Stomach (tissue), 9 donors: ENCODE data around the gene TBX5. TPM values are rescaled to one million over a fixed set of nuclear protein-coding genes. Genes with fewer than 3 reads are reported as not detected.

ENCODE experiments used
- DNase-seq, 2 donors: peaks; one replicate each; pipeline versions ENCODE4 v3.0.0 to v3.0.0-alpha.2; 2013 to 2019
- H3K27ac ChIP-seq, 5 donors: fragments of 200-600 bp in 4 of 5; sonication (generic) in 4 of 5; one replicate each; pipeline ENCODE4 v1.5.1; 2013 to 2019; ENCODE audit warnings: mild to moderate bottlenecking in 1 of 5, moderate library complexity in 1 of 5
- H3K27me3 ChIP-seq, 3 donors: fragments of 200-600 bp; sonication (generic); one replicate each; pipeline ENCODE4 v1.5.1; 2017 to 2019; ENCODE audit warnings: mixed run types in 1 of 3
- H3K36me3 ChIP-seq, 4 donors: fragments of 200-600 bp; sonication (generic); 1 replicate in 3 of 4; 2 replicates in 1 of 4; pipeline ENCODE4 v1.5.1; 2016 to 2019
- H3K4me1 ChIP-seq, 4 donors: fragments of 200-600 bp; sonication (generic); one replicate each; pipeline ENCODE4 v1.5.1; 2016 to 2019
- H3K4me3 ChIP-seq, 4 donors: fragments of 200-600 bp; sonication (generic) in 3 of 4; one replicate each; pipeline ENCODE4 v1.5.1; 2016 to 2019; ENCODE audit warnings: mild to moderate bottlenecking in 1 of 4
- H3K9me3 ChIP-seq, 4 donors: fragments of 200-600 bp; sonication (generic); one replicate each; pipeline ENCODE4 v1.5.1; 2016 to 2019
- CTCF ChIP-seq, 7 experiments: fragments of 450-650 bp in 4 of 7; fragments of 200-600 bp in 3 of 7; sonication (generic) in 3 of 7; IDR thresholded peaks; one replicate each; pipeline ENCODE4 v1.5.1; 2016 to 2019; ENCODE audit warnings: antibody characterized with exemption in 7 of 7, control low read depth in 2 of 7, mild to moderate bottlenecking in 1 of 7
- EP300 ChIP-seq: sonication (generic); formaldehyde crosslinking; IDR thresholded peaks from one replicate; pipeline ENCODE4 v1.6.1; 2017; ENCODE audit warnings: antibody characterized with exemption
- POLR2A ChIP-seq, 4 donors: fragments of 450-650 bp; IDR thresholded peaks; one replicate each; pipeline ENCODE4 v1.6.1; 2016; ENCODE audit warnings: antibody characterized with exemption in 4 of 4, control low read depth in 2 of 4, mild to moderate bottlenecking in 1 of 4, moderate library complexity in 1 of 4
- POLR2AphosphoS5 ChIP-seq, 3 donors: sonication (generic); formaldehyde crosslinking; IDR thresholded peaks; one replicate each; pipeline ENCODE4 v1.6.1; 2016; ENCODE audit warnings: antibody characterized with exemption in 3 of 3
- WGBS, 5 donors: extraction: QIAGEN DNeasy Blood & Tissue Kit in 3 of 5; methylation state at CpG; one replicate each; pipeline versions ENCODE4 v1.1.5 to v1.1.7; 2013 to 2018; 5-methylcytosine and 5-hydroxymethylcytosine counted together
- intact Hi-C: fragments of 100-400 bp; cut with DNase I; formaldehyde crosslinking; loops from one replicate; pipeline ENCODE4 v1.15.1; 2023; ENCODE audit warnings: low total_unique reads
- polyA plus RNA-seq, 3 donors: library from polyadenylated mRNA; stranded (reverse); fragments of 200-250 nt; gene quantifications; one replicate each; pipeline ENCODE4 v1.2.3, GENCODE V29; 2013
- total RNA-seq, 5 donors: library from RNA; depleted of rRNA; stranded (reverse); fragments of >200 nt; gene quantifications; one replicate each; pipeline versions ENCODE4 v1.1.0 to v1.2.3, GENCODE V29; 2014 to 2016
- donor health status: healthy with polysubstance abuse.
- donor health status: Bipolar disorder and iron deficiency.
- donor health status: healthy.

Gene TBX5
- total and polyA plus RNA-seq, 8 donors, result 0.35 TPM; not detected in 7

- Histone ChIP-seq H3K36me3 (no peaks in the 10 kb centered on the region), H3K4me1 (peaks cover 8 to 41% (median 21%) of the 10 kb centered on the region in 4 donors), H3K27ac (no peak overlapping the region), H3K9me3 (peaks cover 0 to 9% (median 0%) of the 10 kb centered on the region in 4 donors), H3K27me3 (peaks cover 40 to 100% (median 98%) of the 10 kb centered on the region in 3 donors), H3K4me3 (no peak overlapping the region)
- 3 to 7% (median 5%) methylated on average over 23 to 24 of the region's 24 CpGs for WGBS, 5 donors
- TF ChIP-seq POLR2AphosphoS5 (IDR thresholded peaks at IDR 0.05), result no peak
- DNase-seq, result no peak
- intact Hi-C loops, result no loop called here
These were observed 506 bp upstream of the TBX5 start for GRCh38 chr12:114406316-114406983.

- Histone ChIP-seq H3K36me3 (no peaks in the 10 kb centered on the region), H3K4me3 (peak overlapping the region in 1 of 4 donors; percentile 17), H3K27me3 (peaks cover 40 to 100% (median 98%) of the 10 kb centered on the region in 3 donors), H3K9me3 (peaks cover 0 to 9% (median 0%) of the 10 kb centered on the region in 4 donors), H3K4me1 (peaks cover 8 to 52% (median 25%) of the 10 kb centered on the region in 4 donors), H3K27ac (no peak overlapping the region)
- no peak for TF ChIP-seq POLR2AphosphoS5 (IDR thresholded peaks at IDR 0.05)
- intact Hi-C loops, result no loop called here
- DNase-seq, result no peak
- WGBS, 5 donors, result 3 to 6% (median 4%) methylated on average over 11 to 38 of the region's 38 CpGs
These were observed 922 bp downstream of the TBX5 start for GRCh38 chr12:114404926-114405518.

- Histone ChIP-seq H3K36me3 (no peaks in the 10 kb centered on the region), H3K27me3 (peaks cover 39 to 100% (median 98%) of the 10 kb centered on the region in 3 donors), H3K4me3 (no peak overlapping the region), H3K9me3 (peaks cover 0 to 9% (median 0%) of the 10 kb centered on the region in 4 donors), H3K27ac (no peak overlapping the region), H3K4me1 (peaks cover 6 to 45% (median 20%) of the 10 kb centered on the region in 4 donors)
- WGBS, 5 donors, result 8 to 16% (median 9%) methylated on average over 29 of the region's 29 CpGs
- no peak for DNase-seq
- intact Hi-C loops, result no loop called here
- TF ChIP-seq POLR2AphosphoS5 (IDR thresholded peaks at IDR 0.05), result no peak
- no peak for TF ChIP-seq POLR2A (IDR thresholded peaks at IDR 0.05)
- no peak for TF ChIP-seq CTCF (IDR thresholded peaks at IDR 0.05)
- no peak for TF ChIP-seq EP300
These were observed 1.6 kb downstream of the TBX5 start for GRCh38 chr12:114404083-114404925.

- Histone ChIP-seq H3K4me1 (peaks cover 0 to 38% (median 14%) of the 10 kb centered on the region in 4 donors), H3K9me3 (peaks cover 0 to 9% (median 0%) of the 10 kb centered on the region in 4 donors), H3K27me3 (peaks cover 43 to 100% (median 98%) of the 10 kb centered on the region in 3 donors), H3K4me3 (no peak overlapping the region), H3K36me3 (no peaks in the 10 kb centered on the region), H3K27ac (no peak overlapping the region)
- intact Hi-C loops, result no loop called here
- DNase-seq, result no peak
- 4 to 14% (median 8%) methylated on average over 24 of the region's 24 CpGs for WGBS, 5 donors
- TF ChIP-seq POLR2A (IDR thresholded peaks at IDR 0.05) (no peak), EP300 (no peak), POLR2AphosphoS5 (IDR thresholded peaks at IDR 0.05) (no peak), CTCF (IDR thresholded peaks at IDR 0.05) (no peak)
These were observed 2.3 kb downstream of the TBX5 start for GRCh38 chr12:114403690-114404066.

- H3K36me3 ChIP-seq, result no peaks in the 10 kb centered on the region
- H3K27me3 ChIP-seq, result peaks cover 43 to 100% (median 98%) of the 10 kb centered on the region in 3 donors
- no peak overlapping the region for H3K4me3 ChIP-seq
- 4 to 7% (median 5%) methylated on average over 27 to 41 of the region's 41 CpGs for WGBS, 5 donors
- H3K27ac ChIP-seq, result no peak overlapping the region
- DNase-seq, result peak in 1 of 2 donors; percentile 31
- TF ChIP-seq EP300 (no peak), CTCF (IDR thresholded peaks at IDR 0.05) (no peak), POLR2AphosphoS5 (IDR thresholded peaks at IDR 0.05) (no peak), POLR2A (IDR thresholded peaks at IDR 0.05) (no peak)
- peaks cover 0 to 34% (median 10%) of the 10 kb centered on the region in 4 donors for H3K4me1 ChIP-seq
- H3K9me3 ChIP-seq, result peaks cover 0 to 8% (median 0%) of the 10 kb centered on the region in 4 donors
- intact Hi-C loops, result no loop called here
These were observed 2.8 kb downstream of the TBX5 start for GRCh38 chr12:114403011-114403689.
